AG09309 (cell line): ENCODE measurements around the gene CSRP3.

ENCODE experiments used
- DNase-seq: peaks from one replicate; pipeline ENCODE4 v3.0.0-alpha.2; 2010; ENCODE audit warnings: low read depth
- H3K4me3 ChIP-seq: 2 replicates; pipeline ENCODE4 v1.5.1; 2011; ENCODE audit warnings: mild to moderate bottlenecking, low read depth, low read length, moderate library complexity; ENCODE audit not compliant: control insufficient read depth
- TF ChIP-seq, protein P1 (sequence below): IDR thresholded peaks from 2 replicates; pipeline ENCODE4 v1.5.1; 2011; ENCODE audit warnings: mild to moderate bottlenecking, low read depth, low read length, inconsistent platforms; ENCODE audit not compliant: insufficient read depth, control insufficient read depth; ENCODE audit errors: missing control alignments

The CSRP3 gene

GRCh38 chr11:19237381-19237780, 35.6 kb upstream of the CSRP3 start:
- TF ChIP-seq, protein P1, sequence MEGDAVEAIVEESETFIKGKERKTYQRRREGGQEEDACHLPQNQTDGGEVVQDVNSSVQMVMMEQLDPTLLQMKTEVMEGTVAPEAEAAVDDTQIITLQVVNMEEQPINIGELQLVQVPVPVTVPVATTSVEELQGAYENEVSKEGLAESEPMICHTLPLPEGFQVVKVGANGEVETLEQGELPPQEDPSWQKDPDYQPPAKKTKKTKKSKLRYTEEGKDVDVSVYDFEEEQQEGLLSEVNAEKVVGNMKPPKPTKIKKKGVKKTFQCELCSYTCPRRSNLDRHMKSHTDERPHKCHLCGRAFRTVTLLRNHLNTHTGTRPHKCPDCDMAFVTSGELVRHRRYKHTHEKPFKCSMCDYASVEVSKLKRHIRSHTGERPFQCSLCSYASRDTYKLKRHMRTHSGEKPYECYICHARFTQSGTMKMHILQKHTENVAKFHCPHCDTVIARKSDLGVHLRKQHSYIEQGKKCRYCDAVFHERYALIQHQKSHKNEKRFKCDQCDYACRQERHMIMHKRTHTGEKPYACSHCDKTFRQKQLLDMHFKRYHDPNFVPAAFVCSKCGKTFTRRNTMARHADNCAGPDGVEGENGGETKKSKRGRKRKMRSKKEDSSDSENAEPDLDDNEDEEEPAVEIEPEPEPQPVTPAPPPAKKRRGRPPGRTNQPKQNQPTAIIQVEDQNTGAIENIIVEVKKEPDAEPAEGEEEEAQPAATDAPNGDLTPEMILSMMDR = no peak
- no peak for DNase-seq
- H3K4me3 ChIP-seq = no peak overlapping the region

GRCh38 chr11:19234231-19234817, 32.5 kb upstream of the CSRP3 start:
- TF ChIP-seq, protein P1 = no peak
- no peak for DNase-seq
- no peak overlapping the region for H3K4me3 ChIP-seq

- H3K4me3 ChIP-seq = no peak overlapping the region
- TF ChIP-seq, protein P1 = no peak
- peak; percentile 55 for DNase-seq
Observed at GRCh38 chr11:19232910-19233503, 31.2 kb upstream of the CSRP3 start.

DNA sequence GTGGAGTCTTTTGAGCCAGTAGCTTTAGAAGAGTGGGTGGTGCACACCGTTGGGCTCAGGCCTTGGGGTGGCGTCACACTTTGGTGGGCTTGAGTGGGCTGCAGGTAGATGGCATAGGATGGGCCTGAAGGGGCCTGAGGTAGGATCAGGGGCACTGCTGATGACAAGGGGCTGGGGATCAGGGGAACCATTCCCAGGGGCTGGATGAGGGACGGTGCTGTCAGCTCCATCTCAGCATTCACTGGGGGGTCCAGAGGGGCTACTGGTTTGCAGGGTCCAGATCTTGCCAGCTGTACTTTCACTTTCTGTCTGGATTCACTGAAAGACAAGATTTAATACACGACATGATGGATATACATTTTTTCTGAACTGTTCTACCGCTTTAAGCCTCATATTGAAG, 27.9 kb upstream of the CSRP3 start:
- TF ChIP-seq, protein P1 = no peak
- DNase-seq = no peak
- H3K4me3 ChIP-seq = no peak overlapping the region

GRCh38 chr11:19228968-19229367, 27.2 kb upstream of the CSRP3 start:
- H3K4me3 ChIP-seq = no peak overlapping the region
- TF ChIP-seq, protein P1 = no peak

DNA sequence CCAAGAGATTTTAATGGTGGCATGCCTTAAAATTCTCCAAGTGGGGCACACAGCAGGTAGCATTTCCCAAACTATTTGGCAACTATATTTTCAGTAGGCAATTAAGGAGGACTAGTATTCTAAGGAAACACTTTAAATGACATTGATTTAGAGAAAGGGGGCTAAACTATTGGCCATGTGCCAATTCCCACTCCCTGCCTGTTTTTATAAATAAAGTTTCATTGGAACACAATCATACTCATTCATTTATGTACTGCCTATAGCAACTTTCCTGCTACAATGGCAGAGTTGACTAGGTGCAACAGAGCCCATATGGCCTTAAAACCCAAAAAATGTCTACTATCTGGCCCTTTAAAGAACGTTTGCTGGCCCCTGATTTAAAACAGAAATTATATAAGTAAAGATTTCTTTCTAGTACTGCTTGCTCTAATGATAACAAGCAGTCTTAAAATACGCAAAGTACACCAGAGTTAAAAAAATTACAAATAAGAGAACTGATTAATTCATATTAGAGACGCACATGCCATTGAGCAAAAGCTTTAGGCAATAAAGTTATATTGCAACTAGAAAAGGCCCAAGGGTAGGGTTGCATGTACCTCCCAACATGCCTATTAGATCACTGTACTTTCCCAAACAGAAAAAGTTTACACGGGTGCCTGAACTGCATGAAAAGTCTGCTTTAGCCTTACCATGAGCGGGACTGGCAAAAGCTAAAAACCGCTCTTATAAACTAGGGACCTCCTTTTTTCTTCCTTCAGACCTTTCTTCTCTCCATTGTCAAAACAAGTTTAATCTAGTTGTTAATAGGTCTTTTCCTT, 24.8 kb upstream of the CSRP3 start:
- TF ChIP-seq, protein P1 = no peak
- DNase-seq = no peak
- H3K4me3 ChIP-seq = no peak overlapping the region

More at GRCh38 chr11:19228968-19229367, 27.2 kb upstream of the CSRP3 start:
- DNase-seq = no peak
